GM06990 (cell line): ENCODE results near the gene CDA.

Source experiments
- DNase-seq: peaks from one replicate; pipeline ENCODE4 v3.0.0-alpha.2; 2011; ENCODE audit not compliant: insufficient read length; ENCODE audit errors: extremely low read depth
- H3K27me3 ChIP-seq: replicated peaks from 2 replicates; pipeline ENCODE4 v1.6.0; 2011; ENCODE audit warnings: low read length; ENCODE audit not compliant: control insufficient read depth, insufficient read depth
- H3K36me3 ChIP-seq: 2 replicates; pipeline ENCODE4 v1.5.1; 2011; ENCODE audit warnings: low read length; ENCODE audit not compliant: control insufficient read depth, insufficient read depth
- H3K4me3 ChIP-seq: replicated peaks from 2 replicates; pipeline ENCODE4 v1.5.1; 2011; ENCODE audit warnings: low read depth, mild to moderate bottlenecking, control low read depth, low read length
- CTCF ChIP-seq: IDR thresholded peaks from 2 replicates; pipeline ENCODE4 v1.5.1; 2011; ENCODE audit warnings: low read length, control low read depth, mild to moderate bottlenecking, inconsistent platforms; ENCODE audit not compliant: insufficient read depth, poor library complexity, severe bottlenecking

Gene CDA

GRCh38 chr1:20648438-20648837 is 59.5 kb downstream of the CDA start:
- H3K27me3 ChIP-seq, result no peaks in the 10 kb centered on the region
- H3K36me3 ChIP-seq, result peaks cover 29% of the 10 kb centered on the region
- TF ChIP-seq CTCF, result no peak
- no peak overlapping the region for H3K4me3 ChIP-seq
- DNase-seq, result no peak

GRCh38 chr1:20648946-20649345 is 60.0 kb downstream of the CDA start:
- no peak for DNase-seq
- Histone ChIP-seq H3K4me3 (no peak overlapping the region), H3K27me3 (no peaks in the 10 kb centered on the region), H3K36me3 (peaks cover 32% of the 10 kb centered on the region)
- TF ChIP-seq CTCF, result no peak

- H3K27me3 ChIP-seq, result no peaks in the 10 kb centered on the region
- no peak for DNase-seq
- H3K36me3 ChIP-seq, result peaks cover 49% of the 10 kb centered on the region
- H3K4me3 ChIP-seq, result no peak overlapping the region
- TF ChIP-seq CTCF, result no peak
Measured at GRCh38 chr1:20652300-20652699, 63.4 kb downstream of the CDA start.

- no peak for DNase-seq
- no peak overlapping the region for H3K4me3 ChIP-seq
- no peaks in the 10 kb centered on the region for H3K27me3 ChIP-seq
- peaks cover 50% of the 10 kb centered on the region for H3K36me3 ChIP-seq
- TF ChIP-seq CTCF, result no peak
Measured at GRCh38 chr1:20654104-20654690, 65.3 kb downstream of the CDA start.

GRCh38 chr1:20657024-20657423 is 68.1 kb downstream of the CDA start:
- no peak for TF ChIP-seq CTCF
- H3K36me3 ChIP-seq, result peaks cover 37% of the 10 kb centered on the region
- H3K27me3 ChIP-seq, result no peaks in the 10 kb centered on the region
- H3K4me3 ChIP-seq, result no peak overlapping the region
- DNase-seq, result no peak
